Measurements from ENCODE around the gene ATP8A2.
"Not testable (repeated sequence)": the region's sequence is repeated elsewhere in the genome, so short reads cannot be mapped to it uniquely, and the experiment has no call there.

The ATP8A2 gene

DNA sequence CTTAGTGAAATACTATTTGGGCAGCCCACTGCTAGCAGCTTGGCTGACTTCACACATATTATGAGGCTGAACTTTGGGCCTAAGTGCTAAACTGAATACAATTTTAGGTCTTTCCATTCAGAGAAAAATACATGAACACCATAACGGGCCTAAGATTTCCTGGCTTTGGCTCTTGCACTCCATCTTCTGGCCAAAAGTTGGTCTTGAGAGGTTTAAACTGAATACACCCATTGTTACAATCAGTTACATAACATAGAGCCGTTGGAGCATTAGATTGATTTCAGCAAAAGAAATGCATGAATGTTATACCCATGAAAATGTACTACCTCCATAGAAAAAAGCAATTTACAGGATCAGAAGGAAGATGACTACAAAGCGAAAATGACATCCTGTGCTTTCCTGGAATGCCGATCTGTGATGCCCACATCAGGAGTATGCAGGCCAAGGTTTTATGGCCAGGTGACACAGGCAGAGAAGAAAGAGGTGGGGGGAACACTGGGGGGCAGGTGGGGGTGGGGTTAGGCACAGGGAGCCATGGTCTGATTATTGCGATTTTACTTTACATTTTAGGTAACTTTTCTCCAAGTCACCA, 691.2 kb downstream of the ATP8A2 start:
- no peak for DNase-seq (ENCODE audit: low read depth, low spot score)

DNA sequence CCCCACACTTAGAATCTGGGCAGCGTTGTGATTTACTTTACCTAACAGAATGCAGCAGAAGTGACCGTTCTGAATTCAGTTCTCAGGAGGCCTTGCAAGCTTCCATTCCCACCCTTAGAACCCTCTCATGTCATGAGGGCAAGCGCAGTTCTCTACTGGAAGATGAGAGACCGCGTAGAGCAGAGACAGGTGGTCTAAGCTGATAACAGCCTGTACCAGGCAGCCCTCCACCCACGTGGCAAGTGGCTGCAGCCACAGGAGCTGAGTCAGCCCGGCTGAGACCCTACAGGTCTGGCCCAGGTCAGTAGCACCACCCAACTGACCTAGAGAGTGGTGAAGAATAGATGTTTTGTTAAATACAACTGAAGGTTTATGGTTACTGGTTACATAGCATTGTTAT, 694.7 kb downstream of the ATP8A2 start:
- not testable (repeated sequence) for DNase-seq (ENCODE audit: low read depth, low spot score)

DNA sequence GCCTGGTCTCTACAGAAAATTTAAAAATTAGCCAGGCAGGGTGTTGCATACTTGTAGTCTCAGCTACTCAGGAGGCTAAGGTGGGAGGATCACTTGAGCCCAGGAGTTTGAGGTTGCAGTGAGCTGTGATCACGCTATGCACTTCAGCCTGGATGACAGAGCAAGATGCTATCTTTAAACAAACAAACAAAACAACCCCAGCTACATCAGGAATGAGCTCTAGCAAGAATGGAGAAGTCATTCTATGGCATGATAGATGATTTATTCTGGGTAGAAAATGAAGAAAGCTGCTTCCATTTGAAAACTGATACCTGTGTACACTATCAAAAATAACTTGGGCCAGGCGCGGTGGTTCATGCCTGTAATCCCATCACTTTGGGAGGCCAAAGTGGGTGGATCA, 695.8 kb downstream of the ATP8A2 start:
- no peak for DNase-seq (ENCODE audit: low read depth, low spot score)

DNA sequence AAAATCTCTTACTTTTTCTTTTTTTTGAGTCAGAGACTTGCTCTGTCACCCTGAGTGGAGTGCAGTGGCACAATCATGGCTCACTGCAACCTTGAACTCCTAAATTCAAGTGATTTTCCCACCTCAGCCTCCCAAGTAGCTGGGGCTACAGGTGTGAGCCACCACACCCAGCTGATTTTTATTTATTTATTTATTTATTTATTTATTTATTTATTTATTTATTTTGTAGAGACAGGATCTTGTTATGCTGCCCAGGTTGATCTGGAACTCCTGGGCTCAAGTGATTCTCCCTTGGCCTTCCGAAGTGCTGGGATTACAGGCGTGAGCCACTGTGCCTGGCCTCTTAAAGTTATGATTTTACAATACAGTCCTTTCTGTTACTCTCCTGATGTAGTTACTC, 696.6 kb downstream of the ATP8A2 start:
- not testable (repeated sequence) for DNase-seq (ENCODE audit: low read depth, low spot score)

DNA sequence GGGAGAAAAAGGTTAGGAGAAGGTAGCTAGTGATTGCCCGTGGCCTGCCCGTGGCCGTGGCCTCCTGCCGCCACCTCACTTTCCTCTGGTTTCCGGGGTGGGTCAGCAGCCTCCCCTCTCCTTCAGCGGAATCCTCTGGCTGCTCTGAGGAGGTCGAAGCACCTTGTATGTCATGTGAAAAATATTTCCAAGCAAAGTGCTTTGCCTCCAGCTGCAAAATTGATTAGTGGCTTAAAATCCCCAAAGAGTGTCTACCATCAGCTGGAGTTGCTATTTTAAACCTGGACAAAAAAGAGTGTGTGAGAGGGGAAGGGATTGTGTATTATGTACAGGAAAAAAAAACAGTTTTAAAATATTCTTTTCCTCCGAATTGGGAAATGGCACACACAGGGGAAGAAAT, 697.9 kb downstream of the ATP8A2 start:
- not testable (repeated sequence) for DNase-seq (ENCODE audit: low read depth, low spot score)

DNA sequence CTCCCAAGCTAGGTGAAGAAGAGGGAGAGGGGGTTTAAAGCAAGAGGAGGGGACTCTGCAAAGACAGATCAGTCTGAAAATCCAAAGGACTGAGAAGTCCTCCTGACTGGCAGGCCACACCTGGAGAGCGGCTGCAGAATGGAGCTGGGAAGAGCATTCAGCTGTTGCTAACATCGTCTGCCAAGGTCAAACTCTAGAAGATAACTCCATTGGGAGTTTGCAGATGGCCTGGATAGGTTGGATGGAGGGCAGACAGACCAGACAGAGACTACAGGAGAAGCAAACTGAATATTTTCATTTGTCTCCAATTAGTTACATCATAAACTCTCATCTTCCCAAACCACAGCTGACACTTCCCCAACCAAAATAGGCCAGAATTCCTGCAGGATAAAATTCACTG, 699.9 kb downstream of the ATP8A2 start:
- DNase-seq (ENCODE audit: low read depth, low spot score), result no peak

DNA sequence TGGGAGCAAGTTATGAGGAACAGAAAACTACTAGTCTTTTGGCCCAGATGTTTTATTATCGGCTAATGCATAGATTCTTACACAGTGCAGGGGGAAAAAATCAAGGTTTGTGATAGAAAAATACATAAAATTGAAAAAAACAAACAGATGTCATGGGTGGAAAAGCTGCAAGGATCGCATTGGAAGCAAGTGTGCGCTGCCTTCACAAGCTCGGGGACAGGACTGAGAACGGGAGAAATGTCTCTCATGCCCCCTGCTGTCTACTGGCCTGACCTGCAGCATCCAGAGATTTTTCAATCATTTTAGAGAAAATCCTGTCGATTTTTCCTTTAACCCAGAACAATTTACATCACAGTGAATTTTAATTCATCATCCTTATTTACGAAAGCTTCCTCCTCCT, 700.6 kb downstream of the ATP8A2 start:
- DNase-seq (ENCODE audit: low read depth, low spot score), result not testable (repeated sequence)

DNA sequence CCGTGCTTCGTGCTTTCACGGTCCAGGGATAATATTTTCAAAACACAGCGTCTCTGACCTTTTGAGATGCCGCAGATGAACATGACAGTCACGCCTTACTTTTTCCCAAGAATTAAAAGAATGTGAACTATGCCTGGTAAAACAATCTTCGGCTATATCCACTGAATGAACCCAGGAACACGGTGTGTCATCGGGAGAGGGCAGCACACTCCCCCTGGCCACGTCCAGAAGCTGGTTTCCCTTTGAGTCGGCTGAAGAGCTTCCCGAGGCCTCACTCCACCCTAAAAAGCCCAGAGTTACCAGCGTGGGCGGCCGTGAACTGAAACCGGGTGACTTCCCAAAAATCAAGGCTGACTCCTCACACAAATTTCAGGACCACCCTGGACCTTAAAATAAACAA, 702.9 kb downstream of the ATP8A2 start:
- DNase-seq (ENCODE audit: low read depth, low spot score), result no peak
